Fibroblast of lung (primary cell): Measurements from ENCODE around the gene ZNF827. TPM values are rescaled to one million over a fixed set of nuclear protein-coding genes. Genes with fewer than 3 reads are reported as not detected.

Experiments used
- DNase-seq, 2 donors: peaks; one replicate each; pipeline versions ENCODE4 v3.0.0 to v3.0.0-alpha.2; 2010; ENCODE audit warnings: low read depth in 2 of 2
- H2AFZ ChIP-seq: 2 replicates; pipeline ENCODE4 v1.5.1; 2012; ENCODE audit warnings: low read length, control low read depth, inconsistent platforms
- H3K27ac ChIP-seq: 2 replicates; pipeline ENCODE4 v1.5.1; 2011; ENCODE audit warnings: low read length, control low read depth; ENCODE audit not compliant: insufficient read depth
- H3K27me3 ChIP-seq: 2 replicates; pipeline ENCODE4 v1.5.1; 2011; ENCODE audit warnings: mild to moderate bottlenecking, low read length; ENCODE audit not compliant: control insufficient read depth, insufficient read depth
- H3K36me3 ChIP-seq: 2 replicates; pipeline ENCODE4 v1.5.1; 2011; ENCODE audit warnings: low read length; ENCODE audit not compliant: control insufficient read depth, insufficient read depth
- H3K4me1 ChIP-seq: 2 replicates; pipeline ENCODE4 v1.5.1; 2011; ENCODE audit warnings: low read length; ENCODE audit not compliant: control insufficient read depth, insufficient read depth; ENCODE audit errors: extremely low read depth
- H3K4me2 ChIP-seq: 2 replicates; pipeline ENCODE4 v1.5.1; 2011; ENCODE audit warnings: low read length, control low read depth; ENCODE audit not compliant: insufficient read depth; ENCODE audit errors: extremely low read depth
- H3K4me3 ChIP-seq, 4 experiments: fragments of 200-600 bp in 1 of 4; sonication (generic) in 1 of 4; replicated peaks in 1 of 4; 2 replicates each; pipeline ENCODE4 v1.5.1; 2011 to 2016; ENCODE audit warnings: low read length in 4 of 4, low read depth in 3 of 4, mild to moderate bottlenecking in 3 of 4, control low read depth in 2 of 4, inconsistent platforms in 1 of 4, mixed read lengths in 1 of 4; ENCODE audit not compliant: insufficient read depth in 1 of 4; ENCODE audit errors: control extremely low read depth in 1 of 4
- H3K79me2 ChIP-seq: 2 replicates; pipeline ENCODE4 v1.5.1; 2012; ENCODE audit warnings: mild to moderate bottlenecking, low read length, inconsistent platforms; ENCODE audit not compliant: control insufficient read depth, insufficient read depth
- H3K9ac ChIP-seq: 2 replicates; pipeline ENCODE4 v1.5.1; 2011; ENCODE audit warnings: mild to moderate bottlenecking, low read length, control low read depth; ENCODE audit not compliant: insufficient read depth
- H3K9me3 ChIP-seq: 2 replicates; pipeline ENCODE4 v1.5.1; 2012; ENCODE audit warnings: low read depth, low read length; ENCODE audit not compliant: control insufficient read depth, insufficient read depth
- H4K20me1 ChIP-seq: 2 replicates; pipeline ENCODE4 v1.5.1; 2011; ENCODE audit warnings: low read length; ENCODE audit not compliant: control insufficient read depth, insufficient read depth; ENCODE audit errors: extremely low read depth
- EZH2 ChIP-seq: IDR thresholded peaks from 2 replicates; pipeline ENCODE4 v1.5.1; 2012; ENCODE audit warnings: low read length, control low read depth, mild to moderate bottlenecking; ENCODE audit errors: missing control alignments
- polyA plus RNA-seq, 2 donors: library from polyadenylated mRNA; depleted of rRNA in 1 of 2; stranded (reverse) in 1 of 2; unstranded in 1 of 2; fragments of >200 nt; gene quantifications; 2 replicates each; pipeline ENCODE4 v1.2.1, GENCODE V29; 2011 to 2012; ENCODE audit warnings: missing spikeins in 1 of 2
- total RNA-seq: library from RNA; depleted of rRNA; stranded (reverse); fragments of >200 nt; gene quantifications from 2 replicates; pipeline ENCODE4 v1.2.1, GENCODE V29; 2014
- TF ChIP-seq, protein P1 (sequence below), 2 donors: IDR thresholded peaks in 1 of 2; conservative IDR thresholded peaks in 1 of 2; 1 replicate in 1 of 2; 2 replicates in 1 of 2; pipeline ENCODE4 v1.5.1; 2011 to 2012; ENCODE audit warnings: low read length in 2 of 2, control low read depth in 1 of 2, inconsistent platforms in 1 of 2, low read depth in 1 of 2, mild to moderate bottlenecking in 1 of 2

ZNF827 gene
- total and polyA plus RNA-seq, 2 donors (not counting 1 experiment from before 2014, with no cell fraction given), result 5.8 to 7.1 TPM

- no peak for TF ChIP-seq EZH2
- TF ChIP-seq, protein P1, sequence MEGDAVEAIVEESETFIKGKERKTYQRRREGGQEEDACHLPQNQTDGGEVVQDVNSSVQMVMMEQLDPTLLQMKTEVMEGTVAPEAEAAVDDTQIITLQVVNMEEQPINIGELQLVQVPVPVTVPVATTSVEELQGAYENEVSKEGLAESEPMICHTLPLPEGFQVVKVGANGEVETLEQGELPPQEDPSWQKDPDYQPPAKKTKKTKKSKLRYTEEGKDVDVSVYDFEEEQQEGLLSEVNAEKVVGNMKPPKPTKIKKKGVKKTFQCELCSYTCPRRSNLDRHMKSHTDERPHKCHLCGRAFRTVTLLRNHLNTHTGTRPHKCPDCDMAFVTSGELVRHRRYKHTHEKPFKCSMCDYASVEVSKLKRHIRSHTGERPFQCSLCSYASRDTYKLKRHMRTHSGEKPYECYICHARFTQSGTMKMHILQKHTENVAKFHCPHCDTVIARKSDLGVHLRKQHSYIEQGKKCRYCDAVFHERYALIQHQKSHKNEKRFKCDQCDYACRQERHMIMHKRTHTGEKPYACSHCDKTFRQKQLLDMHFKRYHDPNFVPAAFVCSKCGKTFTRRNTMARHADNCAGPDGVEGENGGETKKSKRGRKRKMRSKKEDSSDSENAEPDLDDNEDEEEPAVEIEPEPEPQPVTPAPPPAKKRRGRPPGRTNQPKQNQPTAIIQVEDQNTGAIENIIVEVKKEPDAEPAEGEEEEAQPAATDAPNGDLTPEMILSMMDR (conservative IDR thresholded peaks at IDR 0.05 in 1 of 2, IDR thresholded peaks at IDR 0.05 in 1 of 2; ENCODE audit: low read depth in 1 of 2, low read length in 2 of 2), result no peak
These were observed 133.1 kb downstream of the ZNF827 start for GRCh38 chr4:145805490-145805889.

GRCh38 chr4:145804116-145804515 lies 134.5 kb downstream of the ZNF827 start:
- Histone ChIP-seq H3K9ac (no peak overlapping the region), H3K79me2 (no peaks in the 10 kb centered on the region), H3K4me3 (peak overlapping the region in 1 of 4 experiments; percentile 10), H3K27me3 (no peaks in the 10 kb centered on the region), H3K9me3 (no peaks in the 10 kb centered on the region), H4K20me1 (no peaks in the 10 kb centered on the region), H2AFZ (no peak overlapping the region), H3K4me2 (peak overlapping the region; percentile 61), H3K36me3 (no peaks in the 10 kb centered on the region), H3K4me1 (peaks cover 2% of the 10 kb centered on the region), H3K27ac (peak overlapping the region; percentile 11)
- TF ChIP-seq, protein P1 (conservative IDR thresholded peaks at IDR 0.05 in 1 of 2, IDR thresholded peaks at IDR 0.05 in 1 of 2; ENCODE audit: low read depth in 1 of 2, low read length in 2 of 2), result no peak
- TF ChIP-seq EZH2, result no peak
- peak; percentile 94 for DNase-seq

More at GRCh38 chr4:145805490-145805889, 133.1 kb downstream of the ZNF827 start:
- no peak overlapping the region for H3K27ac ChIP-seq
- DNase-seq, result peak in 1 of 2 donors; percentile 65
- peaks cover 2% of the 10 kb centered on the region for H3K4me1 ChIP-seq
- H4K20me1 ChIP-seq, result no peaks in the 10 kb centered on the region
- H3K27me3 ChIP-seq, result no peaks in the 10 kb centered on the region
- no peak overlapping the region for H3K4me2 ChIP-seq
- H3K4me3 ChIP-seq, result no peak overlapping the region
- H3K79me2 ChIP-seq, result no peaks in the 10 kb centered on the region
- H3K36me3 ChIP-seq, result no peaks in the 10 kb centered on the region
- H3K9ac ChIP-seq, result no peak overlapping the region
- no peaks in the 10 kb centered on the region for H3K9me3 ChIP-seq
- no peak overlapping the region for H2AFZ ChIP-seq

DNA sequence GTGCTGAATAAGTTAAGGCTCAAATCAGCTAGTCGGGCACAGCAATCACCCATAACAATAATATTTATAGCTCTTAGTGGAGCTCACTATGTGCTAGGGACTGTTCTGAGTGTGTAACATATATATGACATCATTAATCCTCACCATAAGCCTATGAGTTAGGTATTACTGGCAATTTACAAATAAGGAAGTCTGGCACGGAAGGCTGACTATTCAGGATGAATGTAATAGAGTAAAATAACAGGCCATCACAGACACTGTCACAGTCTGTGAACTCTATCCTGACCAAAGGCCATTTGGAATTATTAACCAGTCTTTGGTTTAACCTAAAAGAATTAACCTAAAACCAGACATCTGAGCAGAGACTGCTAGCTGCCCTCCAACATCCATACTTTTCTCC lies 139.4 kb downstream of the ZNF827 start:
- Histone ChIP-seq H3K4me2 (no peak overlapping the region), H3K4me3 (no peak overlapping the region), H3K79me2 (no peaks in the 10 kb centered on the region), H3K36me3 (no peaks in the 10 kb centered on the region), H3K9ac (no peak overlapping the region), H3K9me3 (no peaks in the 10 kb centered on the region), H3K27me3 (no peaks in the 10 kb centered on the region), H2AFZ (no peak overlapping the region), H3K27ac (no peak overlapping the region), H4K20me1 (no peaks in the 10 kb centered on the region), H3K4me1 (no peaks in the 10 kb centered on the region)
- DNase-seq, result no peak
- no peak for TF ChIP-seq EZH2
- TF ChIP-seq, protein P1 (conservative IDR thresholded peaks at IDR 0.05 in 1 of 2, IDR thresholded peaks at IDR 0.05 in 1 of 2; ENCODE audit: low read depth in 1 of 2, low read length in 2 of 2), result no peak
